Cardiac septum (tissue), 1 donor: Measurements from ENCODE around the gene HACE1. TPM values are rescaled to one million over a fixed set of nuclear protein-coding genes. Genes with fewer than 3 reads are reported as not detected.
"Not testable (repeated sequence)": the region's sequence is repeated elsewhere in the genome, so short reads cannot be mapped to it uniquely, and the experiment has no call there.

Experiments used
- DNase-seq: peaks from one replicate; pipeline ENCODE4 v3.0.0-alpha.2; 2020; ENCODE audit warnings: low spot score
- intact Hi-C: fragments of 100-400 bp; cut with DNase I; formaldehyde crosslinking; loops from one replicate; pipeline ENCODE4 v1.14.0; 2022
- total RNA-seq: library from RNA; stranded (reverse); fragmentation: NEBNext Ultra II Directional; extraction: Animal tissue kit (Norgen Biotek cat#: 25700); gene quantifications from one replicate; pipeline ENCODE4 v1.2.1, GENCODE V29; 2021
- donor health status: DM: no; HTN: no; CAD: no.

HACE1 gene
- total RNA-seq, 1 donor from 2014 or later = 8.0 TPM

- intact Hi-C loops, DNase-seq: not testable (repeated sequence)
Observed at GRCh38 chr6:104836479-104837020, 23.2 kb downstream of the HACE1 start.

- intact Hi-C loops = no loop called here
- DNase-seq = no peak
Observed at GRCh38 chr6:104835782-104836181, 23.9 kb downstream of the HACE1 start.

- intact Hi-C loops = no loop called here
Observed at GRCh38 chr6:104829183-104829958, 30.3 kb downstream of the HACE1 start.

GRCh38 chr6:104828478-104828877 is 31.2 kb downstream of the HACE1 start:
- intact Hi-C loops = no loop called here
- DNase-seq = no peak

More at GRCh38 chr6:104829183-104829958, 30.3 kb downstream of the HACE1 start:
- no peak for DNase-seq

GRCh38 chr6:104820820-104821219 is 38.9 kb downstream of the HACE1 start:
- intact Hi-C loops, DNase-seq: not testable (repeated sequence)

GRCh38 chr6:104816125-104816524 is 43.6 kb downstream of the HACE1 start:
- intact Hi-C loops = no loop called here
- DNase-seq = no peak

GRCh38 chr6:104814743-104815142 is 45.0 kb downstream of the HACE1 start:
- DNase-seq = no peak
- intact Hi-C loops = no loop called here

- no peak for DNase-seq
- intact Hi-C loops = no loop called here
Observed at GRCh38 chr6:104813552-104813951, 46.2 kb downstream of the HACE1 start.

- no peak for DNase-seq
- intact Hi-C loops = no loop called here
Observed at GRCh38 chr6:104809116-104809515, 50.6 kb downstream of the HACE1 start.

GRCh38 chr6:104805335-104805734 is 54.4 kb downstream of the HACE1 start:
- intact Hi-C loops, DNase-seq: not testable (repeated sequence)

- intact Hi-C loops = no loop called here
- no peak for DNase-seq
Observed at GRCh38 chr6:104799134-104799657, 60.5 kb downstream of the HACE1 start.

- intact Hi-C loops = no loop called here
- no peak for DNase-seq
Observed at GRCh38 chr6:104796031-104796785, 63.5 kb downstream of the HACE1 start.

- intact Hi-C loops = no loop called here
- DNase-seq = no peak
Observed at GRCh38 chr6:104795363-104795762, 64.4 kb downstream of the HACE1 start.

- DNase-seq = no peak
- intact Hi-C loops = no loop called here
Observed at GRCh38 chr6:104789770-104790190, 69.9 kb downstream of the HACE1 start.

- intact Hi-C loops = no loop called here
- no peak for DNase-seq
Observed at GRCh38 chr6:104788400-104788799, 71.3 kb downstream of the HACE1 start.

GRCh38 chr6:104787305-104787704 is 72.4 kb downstream of the HACE1 start:
- no peak for DNase-seq
- intact Hi-C loops = no loop called here

- intact Hi-C loops = no loop called here
- no peak for DNase-seq
Observed at GRCh38 chr6:104784884-104785283, 74.8 kb downstream of the HACE1 start.

GRCh38 chr6:104771258-104771832 is 88.4 kb downstream of the HACE1 start:
- intact Hi-C loops = loop anchor here (5.0 kb wide), 1 partner anchor 89 kb away; no protein-coding TSS in a partner anchor
- no peak for DNase-seq

GRCh38 chr6:104768906-104769305 is 90.8 kb downstream of the HACE1 start:
- no peak for DNase-seq
- intact Hi-C loops = no loop called here

- no peak for DNase-seq
- intact Hi-C loops = no loop called here
Observed at GRCh38 chr6:104766595-104766994, 93.1 kb downstream of the HACE1 start.
